ENCODE data around the gene HOXB8.

The HOXB8 gene

DNA sequence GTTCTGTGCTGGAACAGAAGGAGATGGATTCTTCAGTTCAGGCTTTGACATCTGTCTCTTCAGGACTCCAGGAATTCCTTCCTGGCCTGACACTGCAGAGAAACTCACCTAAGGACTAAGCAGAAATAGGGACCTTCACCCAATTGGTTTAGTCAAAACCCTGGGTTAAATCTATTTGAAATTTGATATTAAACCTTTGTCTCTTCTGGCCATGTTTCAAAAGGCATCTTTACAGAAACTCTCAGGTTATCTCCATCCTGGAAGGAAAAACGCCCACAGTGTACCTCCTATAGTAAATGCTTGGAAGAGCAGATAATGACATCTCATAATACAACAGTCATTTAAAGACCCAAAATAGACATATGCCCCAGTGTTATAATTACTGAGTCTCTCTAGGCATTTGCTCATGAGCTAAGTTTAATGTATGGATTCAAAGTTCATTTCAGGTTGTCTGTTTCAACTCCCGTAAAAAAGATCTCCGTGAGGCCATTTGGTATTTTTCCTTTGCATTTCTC, 31.3 kb downstream of the HOXB8 start:
- CTCF ChIA-PET, result interaction anchor here (0.6 to 0.8 kb wide), 3 partner anchors 82 to 337 kb away, joined by 3 to 5 read pairs (median 3); no protein-coding TSS in a partner anchor
- POLR2A ChIA-PET, result interaction anchor here (0.9 kb wide), 1 partner anchor 37 kb away, joined by 3 read pairs; no protein-coding TSS in a partner anchor
- no peak for TF ChIP-seq NFRKB (IDR thresholded peaks at IDR 0.05)
- no peak for TF ChIP-seq FOXA1 (IDR thresholded peaks at IDR 0.05)
- no peak for TF ChIP-seq SUZ12 (IDR thresholded peaks at IDR 0.05)
- no peak for TF ChIP-seq FOXM1 (IDR thresholded peaks at IDR 0.05; ENCODE audit: borderline replicate concordance)
- TF ChIP-seq ELF4 (IDR thresholded peaks at IDR 0.05), result no peak
- no peak for TF ChIP-seq BHLHE40 (IDR thresholded peaks at IDR 0.05; ENCODE audit: borderline replicate concordance)
- TF ChIP-seq LEF1 (IDR thresholded peaks at IDR 0.05; ENCODE audit: borderline replicate concordance), result no peak
- TF ChIP-seq, protein P1, sequence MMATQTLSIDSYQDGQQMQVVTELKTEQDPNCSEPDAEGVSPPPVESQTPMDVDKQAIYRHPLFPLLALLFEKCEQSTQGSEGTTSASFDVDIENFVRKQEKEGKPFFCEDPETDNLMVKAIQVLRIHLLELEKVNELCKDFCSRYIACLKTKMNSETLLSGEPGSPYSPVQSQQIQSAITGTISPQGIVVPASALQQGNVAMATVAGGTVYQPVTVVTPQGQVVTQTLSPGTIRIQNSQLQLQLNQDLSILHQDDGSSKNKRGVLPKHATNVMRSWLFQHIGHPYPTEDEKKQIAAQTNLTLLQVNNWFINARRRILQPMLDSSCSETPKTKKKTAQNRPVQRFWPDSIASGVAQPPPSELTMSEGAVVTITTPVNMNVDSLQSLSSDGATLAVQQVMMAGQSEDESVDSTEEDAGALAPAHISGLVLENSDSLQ (IDR thresholded peaks at IDR 0.05), result no peak
- DNase-seq (ENCODE audit: extremely low spot score), result no peak

DNA sequence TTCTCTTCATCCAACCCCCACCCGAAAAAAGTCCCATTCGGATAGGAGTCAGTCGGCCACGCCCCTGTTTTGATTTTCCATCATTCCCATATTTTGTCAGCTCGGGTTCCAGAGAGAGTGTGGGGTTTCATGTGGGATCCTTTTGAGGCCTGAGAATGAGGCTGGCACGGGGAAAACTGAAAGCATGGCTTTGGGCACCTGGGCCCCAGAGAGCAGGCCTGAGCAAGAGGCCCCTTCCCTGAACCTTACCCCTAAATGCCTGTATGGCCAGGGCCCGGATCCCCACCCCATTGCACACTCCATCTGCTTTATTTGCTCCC, 32.4 kb downstream of the HOXB8 start:
- CTCF ChIA-PET, result interaction anchor here (1.0 to 1.1 kb wide), 3 partner anchors 91 to 248 kb away, joined by 3 to 4 read pairs (median 3); no protein-coding TSS in a partner anchor
- TF ChIP-seq SP1 (IDR thresholded peaks at IDR 0.05) (no peak), BHLHE40 (IDR thresholded peaks at IDR 0.05; ENCODE audit: borderline replicate concordance) (no peak), CTBP1 (IDR thresholded peaks at IDR 0.05; ENCODE audit: borderline replicate concordance) (no peak), FOXK2 (IDR thresholded peaks at IDR 0.05) (no peak)
- TF ChIP-seq, protein P1 (IDR thresholded peaks at IDR 0.05), result no peak
- POLR2A ChIA-PET, result interaction anchor here (1.0 to 1.3 kb wide), 2 partner anchors 30 to 36 kb away, joined by 3 to 5 read pairs; no protein-coding TSS in a partner anchor
- DNase-seq (ENCODE audit: extremely low spot score), result no peak

DNA sequence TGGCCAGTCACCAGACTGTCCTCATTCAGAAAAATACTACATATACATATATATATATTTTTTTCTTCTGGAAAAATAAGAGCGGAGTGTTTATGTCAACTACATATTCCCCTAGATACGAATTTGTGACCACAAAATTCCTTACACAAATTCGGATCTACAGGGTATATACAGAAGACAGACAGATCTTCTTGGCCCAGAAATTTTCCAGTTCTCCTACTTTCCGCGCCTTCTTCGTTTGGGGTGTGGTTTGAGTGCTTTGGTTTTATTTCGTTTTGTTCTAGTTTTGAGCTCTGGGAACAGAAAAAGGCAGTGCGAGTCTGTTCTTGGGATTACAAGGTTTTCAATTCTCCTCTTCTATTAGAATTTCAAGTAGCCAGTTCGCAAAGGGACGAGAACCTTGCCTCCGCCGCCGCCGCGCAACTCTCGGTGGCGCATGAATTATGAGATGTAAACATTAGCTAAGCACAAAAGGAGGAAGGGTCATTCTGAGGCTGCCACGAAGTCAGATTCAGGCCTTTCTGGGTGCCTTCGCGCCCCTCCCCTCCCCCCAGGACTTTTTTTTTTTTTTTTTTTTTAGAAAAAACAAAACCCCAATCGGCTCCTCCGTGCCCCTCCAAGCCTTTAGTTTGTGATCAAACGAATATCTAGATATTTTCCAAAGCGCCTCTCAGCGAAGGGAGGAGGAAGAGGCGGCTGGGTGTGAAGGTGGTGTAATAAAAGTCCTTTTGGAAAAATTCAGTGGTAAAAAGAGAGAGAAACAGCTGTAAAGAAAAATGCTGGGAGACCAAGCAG, 35.1 kb downstream of the HOXB8 start:
- no peak for TF ChIP-seq NFRKB (IDR thresholded peaks at IDR 0.05)
- TF ChIP-seq CTBP1 (IDR thresholded peaks at IDR 0.05; ENCODE audit: borderline replicate concordance), result no peak
- no peak for TF ChIP-seq ARNT (IDR thresholded peaks at IDR 0.05)
- TF ChIP-seq HDGF (IDR thresholded peaks at IDR 0.05; ENCODE audit: borderline replicate concordance), result no peak
- no peak for TF ChIP-seq BHLHE40 (IDR thresholded peaks at IDR 0.05; ENCODE audit: borderline replicate concordance)
- no peak for TF ChIP-seq FOXA1 (IDR thresholded peaks at IDR 0.05)
- no peak for TF ChIP-seq LEF1 (IDR thresholded peaks at IDR 0.05; ENCODE audit: borderline replicate concordance)
- TF ChIP-seq FOXK2 (IDR thresholded peaks at IDR 0.05), result no peak
- no peak for TF ChIP-seq TARDBP (IDR thresholded peaks at IDR 0.05)
- no peak for TF ChIP-seq FOXM1 (IDR thresholded peaks at IDR 0.05; ENCODE audit: borderline replicate concordance)
- TF ChIP-seq SP1 (IDR thresholded peaks at IDR 0.05), result no peak
- TF ChIP-seq, protein P1 (IDR thresholded peaks at IDR 0.05), result peak; percentile 70
- no peak; the same call in 1 of the 2 replicates for TF ChIP-seq ZNF384 (IDR thresholded peaks at IDR 0.05)
- no peak for TF ChIP-seq ELF4 (IDR thresholded peaks at IDR 0.05)
- 0 out of 2 replicates have a peak, but pooled peaks have one; percentile 29 for TF ChIP-seq L3MBTL2 (conservative IDR thresholded peaks at IDR 0.05)
- no peak for TF ChIP-seq SUZ12 (IDR thresholded peaks at IDR 0.05)
- ChIA-PET POLR2A (no interaction called here), CTCF (interaction anchor here (0.6 kb wide), 2 partner anchors 24 to 87 kb away, joined by 3 read pairs; no protein-coding TSS in a partner anchor)
- no peak for DNase-seq (ENCODE audit: extremely low spot score)

DNA sequence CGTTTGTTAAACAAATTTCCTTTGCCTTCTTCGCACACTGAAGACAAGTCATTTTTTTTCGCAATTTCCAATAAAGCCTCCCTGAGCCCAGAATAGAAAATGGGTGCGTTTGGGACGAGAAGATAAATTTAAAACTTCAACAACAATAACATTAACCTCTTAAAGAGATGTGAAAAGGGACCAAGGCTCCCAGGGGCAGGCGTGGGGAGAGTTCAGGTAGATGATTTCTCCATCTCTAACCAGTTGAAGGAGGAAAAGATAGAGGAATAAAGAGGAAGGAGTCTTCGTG, 35.7 kb downstream of the HOXB8 start:
- TF ChIP-seq NFRKB (IDR thresholded peaks at IDR 0.05), result no peak
- no peak for TF ChIP-seq L3MBTL2 (conservative IDR thresholded peaks at IDR 0.05)
- TF ChIP-seq LEF1 (IDR thresholded peaks at IDR 0.05; ENCODE audit: borderline replicate concordance), result no peak
- no peak for TF ChIP-seq FOXA1 (IDR thresholded peaks at IDR 0.05)
- TF ChIP-seq TARDBP (IDR thresholded peaks at IDR 0.05), result no peak
- no peak for TF ChIP-seq SUZ12 (IDR thresholded peaks at IDR 0.05)
- no peak for TF ChIP-seq ARNT (IDR thresholded peaks at IDR 0.05)
- TF ChIP-seq BHLHE40 (IDR thresholded peaks at IDR 0.05; ENCODE audit: borderline replicate concordance), result no peak
- TF ChIP-seq ELF4 (IDR thresholded peaks at IDR 0.05), result no peak
- TF ChIP-seq, protein P1 (IDR thresholded peaks at IDR 0.05), result no peak
- no peak for TF ChIP-seq FOXM1 (IDR thresholded peaks at IDR 0.05; ENCODE audit: borderline replicate concordance)
- TF ChIP-seq CTBP1 (IDR thresholded peaks at IDR 0.05; ENCODE audit: borderline replicate concordance), result no peak
- no peak for TF ChIP-seq SP1 (IDR thresholded peaks at IDR 0.05)
- no peak for TF ChIP-seq FOXK2 (IDR thresholded peaks at IDR 0.05)
- no peak for TF ChIP-seq ZNF384 (IDR thresholded peaks at IDR 0.05)
- TF ChIP-seq HDGF (IDR thresholded peaks at IDR 0.05; ENCODE audit: borderline replicate concordance), result no peak
- ChIA-PET POLR2A (interaction anchor here (0.9 to 3.4 kb wide), 2 partner anchors 10 to 17 kb away, joined by 3 to 19 read pairs; partner anchors contain the start of gene HOXB3), CTCF (interaction anchor here (0.6 kb wide), 2 partner anchors 23 to 87 kb away, joined by 3 read pairs; no protein-coding TSS in a partner anchor)
- DNase-seq (ENCODE audit: extremely low spot score), result no peak
